ENCODE results near the gene SLC35E4.
"Not testable (repeated sequence)": the region's sequence is repeated elsewhere in the genome, so short reads cannot be mapped to it uniquely, and the experiment has no call there.

SLC35E4 gene

DNA sequence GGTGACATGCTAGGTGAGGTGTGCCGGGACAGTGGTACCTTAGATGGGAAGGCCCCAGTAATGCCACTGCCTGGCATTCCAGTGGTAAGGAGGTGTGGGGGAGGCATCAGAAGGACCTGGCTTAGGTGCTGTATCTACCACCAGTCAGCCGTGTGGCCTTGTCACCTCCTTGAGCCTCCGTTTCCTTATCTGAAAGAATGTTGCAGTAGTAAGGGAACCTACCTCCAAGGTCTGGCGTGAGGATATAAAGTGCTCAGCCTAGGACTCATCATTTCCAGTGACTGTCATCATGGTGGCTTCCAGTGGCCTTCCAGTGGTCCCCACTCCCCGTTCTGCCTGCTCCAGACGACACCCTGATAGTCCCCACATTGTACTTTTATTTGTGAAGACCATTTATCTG, 38.9 kb downstream of the SLC35E4 start:
- Mint-ChIP-seq H3K9me3 (no peaks in the 10 kb centered on the region), H3K4me1 (no peaks in the 10 kb centered on the region), H3K27me3 (peaks cover 27% of the 10 kb centered on the region), H3K27ac (no peak overlapping the region), H3K36me3 (no peaks in the 10 kb centered on the region), H3K4me3 (no peak overlapping the region)
- DNase-seq, result no peak
- CTCF ChIA-PET, result no interaction called here

DNA sequence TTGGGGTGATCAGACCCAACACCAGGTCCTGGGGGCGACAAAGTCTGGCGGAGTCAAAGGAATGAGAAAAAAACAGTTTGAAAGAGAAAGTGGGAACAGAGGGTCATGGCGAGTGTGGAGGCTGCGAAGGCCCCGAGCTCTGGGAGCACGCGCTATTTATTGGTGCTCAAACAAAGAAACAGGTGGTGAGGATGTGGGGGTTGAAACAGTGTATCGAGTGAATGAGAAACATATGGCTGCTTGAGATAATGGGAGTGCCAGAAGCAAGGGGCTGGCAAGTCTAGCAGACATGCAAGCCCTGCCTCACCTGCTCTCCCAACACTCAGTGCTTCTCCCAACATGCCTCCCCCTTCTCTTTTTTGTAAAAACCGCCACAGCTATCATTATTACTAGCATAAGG, 39.9 kb downstream of the SLC35E4 start:
- Mint-ChIP-seq H3K9me3 (no peaks in the 10 kb centered on the region), H3K4me1 (no peaks in the 10 kb centered on the region), H3K27me3 (peaks cover 29% of the 10 kb centered on the region), H3K36me3 (no peaks in the 10 kb centered on the region), H3K27ac (no peak overlapping the region), H3K4me3 (no peak overlapping the region)
- CTCF ChIA-PET, result no interaction called here
- no peak for DNase-seq

GRCh38 chr22:30676565-30676964, 41.0 kb downstream of the SLC35E4 start:
- CTCF ChIA-PET, result not testable (repeated sequence)

GRCh38 chr22:30679895-30680690, 44.5 kb downstream of the SLC35E4 start:
- H3K36me3 Mint-ChIP-seq, H3K4me1 Mint-ChIP-seq, H3K27ac Mint-ChIP-seq, H3K4me3 Mint-ChIP-seq, CTCF ChIA-PET, H3K9me3 Mint-ChIP-seq, DNase-seq: not testable (repeated sequence)
- H3K27me3 Mint-ChIP-seq, result peaks cover 34% of the 10 kb centered on the region

More at GRCh38 chr22:30676565-30676964, 41.0 kb downstream of the SLC35E4 start:
- not testable (repeated sequence) for H3K27ac Mint-ChIP-seq, DNase-seq, H3K36me3 Mint-ChIP-seq, H3K4me1 Mint-ChIP-seq, H3K4me3 Mint-ChIP-seq, H3K9me3 Mint-ChIP-seq
- peaks cover 26% of the 10 kb centered on the region for H3K27me3 Mint-ChIP-seq

DNA sequence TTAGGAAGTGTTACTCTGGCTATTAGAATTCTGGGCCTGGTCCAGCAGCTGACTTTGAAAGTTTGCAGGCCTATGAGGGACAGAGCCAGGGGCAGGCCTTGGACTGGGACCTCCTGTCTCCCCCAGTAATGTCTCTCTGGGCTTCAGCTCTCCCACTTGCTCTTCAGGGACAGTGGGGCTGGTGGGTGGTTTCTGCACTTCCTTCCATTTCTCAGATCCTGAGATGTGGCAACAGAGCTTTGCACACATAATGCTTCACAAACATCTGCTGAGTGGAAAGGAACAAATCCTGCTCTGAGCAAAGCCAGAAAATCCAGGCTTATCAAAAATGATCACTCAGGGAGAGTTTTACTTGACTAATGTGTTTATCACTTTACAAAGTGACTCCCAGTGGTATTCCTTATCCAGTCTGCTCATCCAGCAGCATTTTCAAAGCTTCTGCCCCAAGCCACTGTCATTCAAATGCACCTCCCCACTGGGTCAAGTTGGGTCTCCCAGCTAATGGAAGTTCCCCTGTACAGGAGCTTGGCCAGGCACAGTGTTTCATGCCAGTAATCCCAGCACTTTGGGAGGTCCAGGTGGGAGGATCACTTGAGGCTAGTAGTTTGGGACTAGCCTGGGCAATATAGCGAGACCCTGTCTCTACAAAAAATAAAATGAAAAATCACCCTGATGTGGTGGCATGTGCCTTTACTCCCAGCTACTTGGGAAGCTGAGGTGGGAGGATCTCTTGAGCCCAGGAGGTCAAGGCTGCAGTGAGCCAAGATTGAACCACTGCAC, 45.6 kb downstream of the SLC35E4 start:
- no peak for DNase-seq
- no peak overlapping the region for H3K27ac Mint-ChIP-seq
- no peaks in the 10 kb centered on the region for H3K4me1 Mint-ChIP-seq
- peaks cover 41% of the 10 kb centered on the region for H3K27me3 Mint-ChIP-seq
- no peaks in the 10 kb centered on the region for H3K9me3 Mint-ChIP-seq
- no peaks in the 10 kb centered on the region for H3K36me3 Mint-ChIP-seq
- no peak overlapping the region for H3K4me3 Mint-ChIP-seq
- CTCF ChIA-PET, result no interaction called here

DNA sequence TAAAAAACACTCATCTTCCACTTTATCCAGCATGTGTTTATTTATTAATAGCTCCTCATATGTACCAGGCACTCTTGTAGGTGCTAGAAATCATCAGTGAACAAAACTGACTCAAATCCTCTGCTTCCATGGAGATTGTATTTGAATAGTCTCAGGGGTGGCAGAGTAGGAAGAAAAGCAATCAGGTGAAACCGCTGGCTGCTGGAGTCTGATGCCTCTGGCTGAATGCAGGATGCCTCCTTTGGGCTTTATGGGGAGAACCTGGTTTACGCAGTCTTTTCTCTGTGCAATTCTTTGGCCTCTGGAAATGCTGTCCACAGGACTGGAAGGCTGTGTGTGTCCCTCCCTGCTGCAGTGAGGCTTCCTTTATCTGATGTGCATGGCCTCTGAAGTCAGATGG, 46.2 kb downstream of the SLC35E4 start:
- H3K27me3 Mint-ChIP-seq, result peaks cover 35% of the 10 kb centered on the region
- CTCF ChIA-PET, result no interaction called here
- H3K27ac Mint-ChIP-seq, result no peak overlapping the region
- H3K4me3 Mint-ChIP-seq, result no peak overlapping the region
- DNase-seq, result no peak
- H3K9me3 Mint-ChIP-seq, result no peaks in the 10 kb centered on the region
- no peaks in the 10 kb centered on the region for H3K36me3 Mint-ChIP-seq
- no peaks in the 10 kb centered on the region for H3K4me1 Mint-ChIP-seq

- CTCF ChIA-PET, result no interaction called here
- H3K27me3 Mint-ChIP-seq, result peaks cover 31% of the 10 kb centered on the region
- no peak overlapping the region for H3K4me3 Mint-ChIP-seq
- no peaks in the 10 kb centered on the region for H3K36me3 Mint-ChIP-seq
- no peak for DNase-seq
- peaks cover 2% of the 10 kb centered on the region for H3K4me1 Mint-ChIP-seq
- H3K27ac Mint-ChIP-seq, result no peak overlapping the region
- no peaks in the 10 kb centered on the region for H3K9me3 Mint-ChIP-seq
Measured at GRCh38 chr22:30685178-30685577, 49.6 kb downstream of the SLC35E4 start.

DNA sequence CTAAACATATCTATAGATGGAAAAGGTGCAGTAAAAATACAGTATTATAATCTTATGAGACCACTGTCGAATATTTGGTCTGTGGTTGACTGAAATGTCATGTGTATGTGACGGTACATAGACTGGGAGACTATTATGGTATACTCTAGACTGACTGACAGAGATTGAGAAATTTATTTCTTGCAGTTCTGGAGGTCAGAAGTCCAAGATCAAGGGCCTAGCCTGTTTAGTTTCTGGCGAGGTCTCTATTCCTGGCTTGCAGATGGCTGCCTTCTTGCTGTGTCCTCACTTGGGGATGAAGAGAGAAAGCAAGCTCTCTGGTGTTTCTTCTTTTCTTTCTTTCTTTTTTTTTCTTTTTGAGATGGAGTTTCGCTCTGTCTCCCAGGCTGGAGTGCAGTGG, 51.8 kb downstream of the SLC35E4 start:
- peaks cover 26% of the 10 kb centered on the region for H3K27me3 Mint-ChIP-seq
- H3K4me1 Mint-ChIP-seq, result peaks cover 2% of the 10 kb centered on the region
- no peak overlapping the region for H3K4me3 Mint-ChIP-seq
- no peaks in the 10 kb centered on the region for H3K9me3 Mint-ChIP-seq
- H3K36me3 Mint-ChIP-seq, result no peaks in the 10 kb centered on the region
- H3K27ac Mint-ChIP-seq, result no peak overlapping the region
- DNase-seq, result no peak
- CTCF ChIA-PET, result no interaction called here

GRCh38 chr22:30689622-30690021, 54.0 kb downstream of the SLC35E4 start:
- Mint-ChIP-seq H3K27ac (no peak overlapping the region), H3K4me3 (no peak overlapping the region), H3K4me1 (peaks cover 15% of the 10 kb centered on the region), H3K27me3 (peaks cover 34% of the 10 kb centered on the region), H3K9me3 (no peaks in the 10 kb centered on the region), H3K36me3 (no peaks in the 10 kb centered on the region)
- CTCF ChIA-PET, result no interaction called here
- no peak for DNase-seq

GRCh38 chr22:30691204-30691603, 55.6 kb downstream of the SLC35E4 start:
- Mint-ChIP-seq H3K27me3 (peaks cover 37% of the 10 kb centered on the region), H3K27ac (no peak overlapping the region), H3K4me1 (peaks cover 15% of the 10 kb centered on the region), H3K9me3 (no peaks in the 10 kb centered on the region), H3K36me3 (no peaks in the 10 kb centered on the region), H3K4me3 (no peak overlapping the region)
- CTCF ChIA-PET, result interaction anchor here (1.2 to 4.9 kb wide), 2 partner anchors 13 to 64 kb away, joined by 3 to 19 read pairs; no protein-coding TSS in a partner anchor
- no peak for DNase-seq

- H3K4me3 Mint-ChIP-seq, result peak overlapping the region; percentile 89
- no peaks in the 10 kb centered on the region for H3K36me3 Mint-ChIP-seq
- peak; percentile 75 for DNase-seq
- CTCF ChIA-PET, result interaction anchor here (1.6 to 4.9 kb wide), 3 partner anchors 49 to 61 kb away, joined by 3 to 19 read pairs (median 7); no protein-coding TSS in a partner anchor
- H3K27me3 Mint-ChIP-seq, result peaks cover 46% of the 10 kb centered on the region
- H3K9me3 Mint-ChIP-seq, result no peaks in the 10 kb centered on the region
- H3K27ac Mint-ChIP-seq, result no peak overlapping the region
- H3K4me1 Mint-ChIP-seq, result peaks cover 15% of the 10 kb centered on the region
Measured at GRCh38 chr22:30694171-30694639, 58.6 kb downstream of the SLC35E4 start.

DNA sequence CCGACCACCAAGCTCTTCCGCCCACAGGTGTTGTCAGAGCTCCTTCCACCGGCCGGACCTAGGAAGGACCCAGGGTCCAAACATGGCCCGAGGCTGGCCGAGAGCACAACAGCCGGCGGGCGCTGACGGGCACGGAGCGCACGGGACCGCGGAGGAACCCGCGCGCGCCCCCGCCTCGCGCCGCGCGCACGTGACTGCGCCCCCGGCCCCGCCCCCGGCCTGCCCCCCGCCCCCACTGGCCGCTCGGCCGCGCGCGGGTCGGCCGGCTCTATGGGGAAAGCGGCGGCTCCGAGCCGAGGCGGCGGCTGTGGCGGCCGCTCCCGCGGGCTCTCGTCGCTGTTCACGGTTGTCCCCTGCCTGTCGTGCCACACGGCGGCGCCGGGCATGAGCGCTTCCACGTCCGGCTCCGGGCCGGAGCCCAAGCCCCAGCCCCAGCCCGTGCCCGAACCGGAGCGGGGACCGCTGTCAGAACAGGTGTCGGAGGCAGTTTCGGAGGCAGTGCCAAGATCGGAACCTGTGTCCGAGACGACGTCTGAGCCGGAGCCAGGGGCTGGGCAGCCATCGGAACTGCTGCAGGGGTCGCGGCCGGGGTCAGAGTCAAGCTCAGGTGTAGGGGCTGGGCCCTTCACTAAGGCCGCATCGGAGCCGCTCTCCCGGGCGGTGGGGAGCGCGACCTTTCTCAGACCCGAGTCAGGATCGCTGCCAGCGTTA, 59.2 kb downstream of the SLC35E4 start, which contains the start of gene OSBP2:
Gene OSBP2, plus strand, starts transcription at position 235 of the 711 bp plus-strand sequence. Its CDS starts 36 bp downstream, at position 271.
- peak; percentile 51 for DNase-seq
- Mint-ChIP-seq H3K36me3 (no peaks in the 10 kb centered on the region), H3K27me3 (peaks cover 46% of the 10 kb centered on the region), H3K27ac (no peak within 1 kb of the TSS), H3K9me3 (no peaks in the 10 kb centered on the region), H3K4me1 (peaks cover 13% of the 10 kb centered on the region), H3K4me3 (peak within 1 kb of the TSS; percentile 89)
- CTCF ChIA-PET, result interaction anchor here (1.2 to 4.9 kb wide), 3 partner anchors 48 to 60 kb away, joined by 3 to 19 read pairs (median 7); no protein-coding TSS in a partner anchor

- Mint-ChIP-seq H3K4me1 (peaks cover 13% of the 10 kb centered on the region), H3K4me3 (peak overlapping the region; percentile 49), H3K27me3 (peaks cover 46% of the 10 kb centered on the region), H3K27ac (no peak overlapping the region), H3K36me3 (no peaks in the 10 kb centered on the region), H3K9me3 (no peaks in the 10 kb centered on the region)
- no peak for DNase-seq
- CTCF ChIA-PET, result interaction anchor here (1.2 to 4.9 kb wide), 3 partner anchors 47 to 60 kb away, joined by 3 to 19 read pairs (median 7); no protein-coding TSS in a partner anchor
Measured at GRCh38 chr22:30695351-30695851, 59.8 kb downstream of the SLC35E4 start.

Data from activated naive CD4-positive, alpha-beta T cell treated with anti-CD3 and anti-CD28 coated beads, Interleukin-2, amount 10 ng/mL, durations not matched to agents 7 days and 5 days (primary cell).